CD14-positive monocyte (primary cell): ENCODE measurements around the gene SLC30A3. TPM values are rescaled to one million over a fixed set of nuclear protein-coding genes. Genes with fewer than 3 reads are reported as not detected.
A peak's percentile ranks its signal among the peaks of the same experiment; 100 is the strongest.

Experiments used
- DNase-seq, 3 donors: peaks; one replicate each; pipeline ENCODE4 v3.0.0-alpha.2; 2011 to 2022
- H2AFZ ChIP-seq: 2 replicates; pipeline ENCODE4 v1.6.0; 2012; ENCODE audit warnings: mild to moderate bottlenecking, low read depth, low read length, inconsistent platforms; ENCODE audit not compliant: insufficient read depth, poor library complexity, severe bottlenecking
- H3K27ac ChIP-seq, 2 donors: 1 replicate in 1 of 2; 2 replicates in 1 of 2; pipeline ENCODE4 v1.5.1; 2012 to 2013; ENCODE audit warnings: low read length in 2 of 2, control low read depth in 1 of 2, inconsistent platforms in 1 of 2, low read depth in 1 of 2, mild to moderate bottlenecking in 1 of 2
- H3K27me3 ChIP-seq, 2 donors: one replicate each; pipeline versions ENCODE4 v1.6.0 to v1.6.1; 2011 to 2013; ENCODE audit warnings: low read length in 2 of 2; ENCODE audit not compliant: control insufficient read depth in 2 of 2, insufficient read depth in 2 of 2
- H3K36me3 ChIP-seq, 2 donors: replicated peaks in 1 of 2; 1 replicate in 1 of 2; 2 replicates in 1 of 2; pipeline versions ENCODE4 v1.5.1 to v1.6.1; 2012 to 2013; ENCODE audit warnings: low read length in 2 of 2, control low read depth in 1 of 2, inconsistent platforms in 1 of 2, mild to moderate bottlenecking in 1 of 2; ENCODE audit not compliant: insufficient read depth in 2 of 2, control insufficient read depth in 1 of 2
- H3K4me1 ChIP-seq, 2 donors: 1 replicate in 1 of 2; 2 replicates in 1 of 2; pipeline versions ENCODE4 v1.5.1 to v1.6.1; 2012 to 2013; ENCODE audit warnings: low read length in 2 of 2, control low read depth in 1 of 2, inconsistent platforms in 1 of 2, mild to moderate bottlenecking in 1 of 2, moderate library complexity in 1 of 2; ENCODE audit not compliant: insufficient read depth in 2 of 2, control insufficient read depth in 1 of 2
- H3K4me2 ChIP-seq: replicated peaks from 2 replicates; pipeline ENCODE3; 2012; ENCODE audit warnings: low read length, moderate library complexity, mild to moderate bottlenecking; ENCODE audit not compliant: poor library complexity, severe bottlenecking; ENCODE audit errors: extremely low read depth
- H3K4me3 ChIP-seq, 3 experiments: fragments of 200-600 bp in 1 of 3; sonication (generic) in 1 of 3; replicated peaks in 1 of 3; 1 replicate in 2 of 3; 2 replicates in 1 of 3; pipeline ENCODE4 v1.5.1; 2011 to 2013; ENCODE audit warnings: low read length in 3 of 3, mild to moderate bottlenecking in 3 of 3, control low read depth in 2 of 3, low read depth in 2 of 3, inconsistent platforms in 1 of 3, moderate library complexity in 1 of 3
- H3K79me2 ChIP-seq: 2 replicates; pipeline ENCODE4 v1.6.0; 2012; ENCODE audit warnings: mild to moderate bottlenecking, control low read depth, inconsistent platforms, low read length, moderate library complexity; ENCODE audit not compliant: insufficient read depth
- H3K9ac ChIP-seq: 2 replicates; pipeline ENCODE4 v1.6.0; 2017; ENCODE audit warnings: low read length, mild to moderate bottlenecking; ENCODE audit not compliant: insufficient read depth, poor library complexity, severe bottlenecking
- H3K9me3 ChIP-seq, 2 donors: replicated peaks in 1 of 2; 1 replicate in 1 of 2; 2 replicates in 1 of 2; pipeline versions ENCODE4 v1.5.1 to v1.6.1; 2012 to 2013; ENCODE audit warnings: low read length in 2 of 2, control low read depth in 1 of 2; ENCODE audit not compliant: control insufficient read depth in 1 of 2, insufficient read depth in 1 of 2
- H4K20me1 ChIP-seq: 2 replicates; pipeline ENCODE4 v1.6.0; 2012; ENCODE audit warnings: mild to moderate bottlenecking, low read length, control low read depth, moderate library complexity; ENCODE audit not compliant: insufficient read depth
- H3K27ac Mint-ChIP-seq, 7 donors: one replicate each; pipeline ENCODE4 v1.8.0; 2020; ENCODE audit warnings: mild to moderate bottlenecking in 7 of 7, mixed read lengths in 7 of 7, moderate library complexity in 6 of 7, inconsistent platforms in 2 of 7
- H3K27me3 Mint-ChIP-seq, 3 donors: one replicate each; pipeline ENCODE4 v1.8.0; 2021 to 2022; ENCODE audit warnings: low read depth in 3 of 3, mild to moderate bottlenecking in 3 of 3, mixed read lengths in 3 of 3, moderate library complexity in 3 of 3, inconsistent platforms in 1 of 3
- H3K36me3 Mint-ChIP-seq, 2 donors: one replicate each; pipeline ENCODE4 v1.8.0; 2020; ENCODE audit warnings: mixed read lengths in 2 of 2, inconsistent platforms in 1 of 2, mild to moderate bottlenecking in 1 of 2
- H3K4me1 Mint-ChIP-seq: one replicate; pipeline ENCODE4 v1.8.0; 2020; ENCODE audit warnings: mild to moderate bottlenecking, mixed read lengths
- H3K4me3 Mint-ChIP-seq, 2 donors: one replicate each; pipeline ENCODE4 v1.8.0; 2020; ENCODE audit warnings: mild to moderate bottlenecking in 2 of 2, mixed read lengths in 2 of 2, moderate library complexity in 1 of 2
- H3K9me3 Mint-ChIP-seq, 7 donors: one replicate each; pipeline ENCODE4 v1.8.0; 2020 to 2022; ENCODE audit warnings: mixed read lengths in 7 of 7, mild to moderate bottlenecking in 6 of 7, moderate library complexity in 6 of 7, inconsistent platforms in 2 of 7
- CTCF ChIP-seq: fragments of 200-600 bp; IDR thresholded peaks from one replicate; pipeline ENCODE4 v1.8.0; 2022; ENCODE audit warnings: antibody characterized with exemption, mild to moderate bottlenecking
- WGBS: methylation state at CpG from one replicate; pipeline ENCODE4 v1.1.5; 2013; ENCODE audit warnings: missing lambda C conversion rate; ENCODE audit not compliant: insufficient coverage; 5-methylcytosine and 5-hydroxymethylcytosine counted together
- intact Hi-C, 2 donors: fragments of 100-400 bp; cut with micrococcal nuclease; formaldehyde crosslinking; loops; one replicate each; pipeline versions ENCODE4 v1.15.0 to v1.15.1; 2023
- polyA plus RNA-seq, 3 donors: library from polyadenylated mRNA; depleted of rRNA in 1 of 3; unstranded in 2 of 3; stranded (reverse) in 1 of 3; fragments of 300-500 nt in 2 of 3; fragments of >200 nt in 1 of 3; fragmentation: Illumina TruSeq in 2 of 3; gene quantifications; 1 replicate in 2 of 3; 2 replicates in 1 of 3; pipeline ENCODE4 v1.2.3, GENCODE V29; 2012 to 2021

Gene SLC30A3
- polyA plus RNA-seq, 3 donors: 0.08 TPM; not detected in 2

- H3K9me3 Mint-ChIP-seq: no peaks in the 10 kb centered on the region
Observed at GRCh38 chr2:27247893-27248292, 15.0 kb downstream of the SLC30A3 start.

GRCh38 chr2:27245626-27246025 is 17.2 kb downstream of the SLC30A3 start:
- Histone ChIP-seq H3K4me1 (no peaks in the 10 kb centered on the region), H3K9ac (no peak overlapping the region), H3K4me3 (no peak overlapping the region), H4K20me1 (no peaks in the 10 kb centered on the region), H3K27ac (no peak overlapping the region), H3K4me2 (no peak overlapping the region), H3K36me3 (peaks cover 39 to 45% of the 10 kb centered on the region in 2 donors), H3K79me2 (no peaks in the 10 kb centered on the region), H2AFZ (no peak overlapping the region), H3K27me3 (peaks cover 0 to 2% of the 10 kb centered on the region in 2 donors), H3K9me3 (no peaks in the 10 kb centered on the region)
- intact Hi-C loops: no loop called here
- no CpG with 5 or more reads among the region's 4 CpGs for WGBS
- Mint-ChIP-seq H3K27me3 (peaks cover 2 to 16% (median 7%) of the 10 kb centered on the region in 3 donors), H3K27ac (no peak overlapping the region), H3K4me3 (no peak overlapping the region), H3K36me3 (peaks cover 38 to 43% of the 10 kb centered on the region in 2 donors), H3K4me1 (peaks cover 3% of the 10 kb centered on the region), H3K9me3 (no peaks in the 10 kb centered on the region)
- TF ChIP-seq CTCF: no peak
- no peak for DNase-seq

More at GRCh38 chr2:27247893-27248292, 15.0 kb downstream of the SLC30A3 start:
- TF ChIP-seq CTCF: no peak
- H3K4me3 Mint-ChIP-seq: no peak overlapping the region
- H3K9ac ChIP-seq: no peak overlapping the region
- peaks cover 8 to 29% (median 16%) of the 10 kb centered on the region in 3 donors for H3K27me3 Mint-ChIP-seq
- no peaks in the 10 kb centered on the region for H4K20me1 ChIP-seq
- peaks cover 15 to 20% of the 10 kb centered on the region in 2 donors for H3K36me3 Mint-ChIP-seq
- DNase-seq: no peak
- WGBS: 91% methylated on average over 3 of the region's 4 CpGs
- H3K4me1 ChIP-seq: no peaks in the 10 kb centered on the region
- H3K27ac Mint-ChIP-seq: peak overlapping the region in 1 of 7 donors; percentile 30
- intact Hi-C loops: no loop called here
- H2AFZ ChIP-seq: no peak overlapping the region
- no peak overlapping the region for H3K4me3 ChIP-seq
- H3K4me2 ChIP-seq: no peak overlapping the region
- H3K4me1 Mint-ChIP-seq: peaks cover 3% of the 10 kb centered on the region
- peaks cover 16 to 22% of the 10 kb centered on the region in 2 donors for H3K36me3 ChIP-seq
- no peak overlapping the region for H3K27ac ChIP-seq
- H3K79me2 ChIP-seq: no peaks in the 10 kb centered on the region
- H3K27me3 ChIP-seq: peaks cover 0 to 4% of the 10 kb centered on the region in 2 donors
- H3K9me3 ChIP-seq: no peaks in the 10 kb centered on the region
